Naive thymus-derived CD8-positive, alpha-beta T cell (primary cell): ENCODE results near the gene PPP2R5C. TPM values are rescaled to one million over a fixed set of nuclear protein-coding genes. Genes with fewer than 3 reads are reported as not detected.

Experiments
- ATAC-seq, 2 donors: fragments of 150-1000 bp; cut with Tn5 transposase in 1 of 2; sonication (Bioruptor Pico), chemical (Tn5 transposase) in 1 of 2; 1 replicate in 1 of 2; 2 replicates in 1 of 2; pipeline ENCODE4 v1.10.0; 2021; ENCODE audit warnings: mild to moderate bottlenecking in 2 of 2, moderate library complexity in 2 of 2
- POLR2A ChIA-PET: fragments of 350-600 bp; sonication (Branson Sonifier 250); formaldehyde crosslinking; loops from one replicate; lab custom pipeline; 2021; ENCODE audit warnings: antibody characterized with exemption; lab: Charles Lee
- DNase-seq, 10 donors: peaks; one replicate each; pipeline versions ENCODE4 v3.0.0 to v3.0.0-alpha.2; 2020 to 2022
- H3K27ac Mint-ChIP-seq, 10 donors: one replicate each; pipeline ENCODE4 v1.8.0; 2020 to 2022; ENCODE audit warnings: mild to moderate bottlenecking in 10 of 10, mixed read lengths in 10 of 10, moderate library complexity in 4 of 10, inconsistent platforms in 1 of 10
- H3K27me3 Mint-ChIP-seq, 5 donors: one replicate each; pipeline ENCODE4 v1.8.0; 2021 to 2022; ENCODE audit warnings: mixed read lengths in 5 of 5
- H3K36me3 Mint-ChIP-seq, 3 donors: one replicate each; pipeline ENCODE4 v1.8.0; 2020 to 2022; ENCODE audit warnings: mixed read lengths in 3 of 3, mild to moderate bottlenecking in 2 of 3, inconsistent platforms in 1 of 3
- H3K4me1 Mint-ChIP-seq, 4 donors: one replicate each; pipeline ENCODE4 v1.8.0; 2021 to 2022; ENCODE audit warnings: mixed read lengths in 4 of 4
- H3K4me3 Mint-ChIP-seq, 10 donors: one replicate each; pipeline ENCODE4 v1.8.0; 2020 to 2022; ENCODE audit warnings: mild to moderate bottlenecking in 10 of 10, mixed read lengths in 10 of 10, moderate library complexity in 6 of 10, inconsistent platforms in 1 of 10
- H3K9me3 Mint-ChIP-seq, 9 donors: one replicate each; pipeline ENCODE4 v1.8.0; 2020 to 2022; ENCODE audit warnings: mixed read lengths in 9 of 9, mild to moderate bottlenecking in 3 of 9, inconsistent platforms in 1 of 9, moderate library complexity in 1 of 9
- polyA plus RNA-seq, 3 donors: library from polyadenylated mRNA; unstranded; fragments of 300-500 nt; fragmentation: Illumina TruSeq; gene quantifications; one replicate each; pipeline ENCODE4 v1.2.3, GENCODE V29; 2021
- total RNA-seq, 8 experiments: library from RNA in 2 of 8; stranded (reverse) in 2 of 8; gene quantifications; one replicate each; pipeline ENCODE4 v1.2.3 and lab custom pipeline; 2021 to 2026

Gene PPP2R5C
- total and polyA plus RNA-seq, 5 experiments from 2014 or later = 143 to 418 (median 237) TPM

DNA sequence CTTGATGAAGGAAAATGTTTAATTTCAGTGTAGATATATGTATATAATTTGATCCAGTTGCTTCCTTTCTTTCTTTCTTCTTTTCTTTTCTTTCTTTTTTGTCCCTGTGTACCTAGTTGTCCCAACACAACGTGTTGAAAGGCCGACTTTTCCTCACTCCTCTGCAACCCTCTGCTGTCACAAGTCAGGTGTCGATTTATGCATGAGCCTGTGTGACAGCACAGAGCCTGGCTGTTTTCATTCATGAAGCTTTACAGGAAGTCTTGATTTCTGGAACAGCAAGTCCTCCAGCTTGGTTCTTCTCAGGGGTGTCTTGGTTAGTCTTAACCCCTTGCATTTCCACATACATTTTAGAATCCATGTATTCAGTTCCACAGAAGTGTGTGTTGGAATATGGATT lies 88.1 kb downstream of the PPP2R5C start:
- POLR2A ChIA-PET = interaction anchor here (1.1 to 1.5 kb wide), 5 partner anchors 30 to 144 kb away, joined by 3 to 5 read pairs (median 3); no protein-coding TSS in a partner anchor
- H3K27me3 Mint-ChIP-seq = no peaks in the 10 kb centered on the region
- peak; percentile 33 to 36 for ATAC-seq

GRCh38 chr14:101851183-101851582 lies 89.7 kb downstream of the PPP2R5C start:
- Mint-ChIP-seq H3K27me3 (no peaks in the 10 kb centered on the region), H3K4me3 (peak overlapping the region in 6 of 10 donors; percentile 5 to 78 (median 36)), H3K36me3 (peaks cover 0 to 40% (median 0%) of the 10 kb centered on the region in 3 donors), H3K9me3 (no peaks in the 10 kb centered on the region), H3K4me1 (peaks cover 54 to 96% (median 94%) of the 10 kb centered on the region in 4 donors), H3K27ac (peak overlapping the region in 7 of 10 donors; percentile 26 to 88 (median 63))
- DNase-seq (no peak), ATAC-seq (no peak)
- POLR2A ChIA-PET = interaction anchor here (1.0 kb wide), 1 partner anchor 29 kb away, joined by 3 read pairs; no protein-coding TSS in a partner anchor

More for the DNA sequence above, 88.1 kb downstream of the PPP2R5C start:
- Mint-ChIP-seq H3K36me3 (peaks cover 0 to 49% (median 0%) of the 10 kb centered on the region in 3 donors), H3K9me3 (no peaks in the 10 kb centered on the region), H3K27ac (peak overlapping the region in 9 of 10 donors; percentile 57 to 88 (median 83)), H3K4me1 (peaks cover 50 to 95% (median 92%) of the 10 kb centered on the region in 4 donors), H3K4me3 (peak overlapping the region in 8 of 10 donors; percentile 28 to 84 (median 76))
- DNase-seq = no peak

DNA sequence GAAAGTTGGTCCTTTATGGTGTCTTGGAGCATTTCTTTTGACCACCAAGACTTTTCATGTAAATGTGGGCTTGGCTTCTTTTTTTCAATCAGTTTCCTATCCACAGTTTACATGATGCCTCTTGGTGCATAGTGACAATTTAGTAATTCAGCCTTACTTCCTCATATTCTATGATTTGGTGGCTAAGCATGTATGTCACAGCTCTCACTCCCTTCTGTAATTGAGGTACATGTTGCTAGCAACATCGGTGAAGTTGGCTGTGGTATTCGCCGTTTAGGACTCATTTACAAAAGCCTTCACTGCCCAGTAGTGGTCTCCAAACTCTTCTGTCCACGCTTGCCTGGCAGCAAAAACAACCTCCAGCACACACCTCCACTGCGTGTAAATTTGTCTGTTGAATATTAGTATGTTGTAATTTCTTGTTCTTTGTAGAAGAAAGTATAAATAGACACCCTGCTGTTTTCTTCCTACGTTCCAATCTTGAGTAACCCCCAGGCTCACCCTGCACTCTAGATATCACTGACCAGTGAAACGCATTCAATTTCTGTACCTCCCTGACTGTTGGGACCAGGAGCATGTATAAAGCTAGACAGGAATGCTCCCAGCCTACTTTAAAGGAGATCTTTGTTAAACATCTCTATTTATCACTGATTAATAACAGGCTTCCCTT lies 90.4 kb downstream of the PPP2R5C start:
- peak overlapping the region; percentile 11 to 87 (median 75) for H3K27ac Mint-ChIP-seq
- peak overlapping the region in 8 of 10 donors; percentile 5 to 71 (median 36) for H3K4me3 Mint-ChIP-seq
- H3K4me1 Mint-ChIP-seq = peaks cover 59 to 96% (median 94%) of the 10 kb centered on the region in 4 donors
- H3K36me3 Mint-ChIP-seq = peaks cover 0 to 44% (median 3%) of the 10 kb centered on the region in 3 donors
- H3K27me3 Mint-ChIP-seq = no peaks in the 10 kb centered on the region
- DNase-seq = no peak
- H3K9me3 Mint-ChIP-seq = no peaks in the 10 kb centered on the region
- no peak for ATAC-seq
- POLR2A ChIA-PET = interaction anchor here (0.8 to 1.0 kb wide), 2 partner anchors 10 to 30 kb away, joined by 3 read pairs; no protein-coding TSS in a partner anchor

GRCh38 chr14:101852785-101853184 lies 91.3 kb downstream of the PPP2R5C start:
- ATAC-seq (no peak), DNase-seq (no peak)
- Mint-ChIP-seq H3K27ac (peak overlapping the region in 8 of 10 donors; percentile 9 to 79 (median 34)), H3K4me1 (peaks cover 54 to 93% (median 89%) of the 10 kb centered on the region in 4 donors), H3K36me3 (peaks cover 0 to 47% (median 3%) of the 10 kb centered on the region in 3 donors), H3K27me3 (no peaks in the 10 kb centered on the region), H3K9me3 (no peaks in the 10 kb centered on the region), H3K4me3 (peak overlapping the region in 3 of 10 donors; percentile 10 to 43 (median 24))
- POLR2A ChIA-PET = interaction anchor here (1.3 kb wide), 1 partner anchor 27 kb away, joined by 3 read pairs; no protein-coding TSS in a partner anchor

DNA sequence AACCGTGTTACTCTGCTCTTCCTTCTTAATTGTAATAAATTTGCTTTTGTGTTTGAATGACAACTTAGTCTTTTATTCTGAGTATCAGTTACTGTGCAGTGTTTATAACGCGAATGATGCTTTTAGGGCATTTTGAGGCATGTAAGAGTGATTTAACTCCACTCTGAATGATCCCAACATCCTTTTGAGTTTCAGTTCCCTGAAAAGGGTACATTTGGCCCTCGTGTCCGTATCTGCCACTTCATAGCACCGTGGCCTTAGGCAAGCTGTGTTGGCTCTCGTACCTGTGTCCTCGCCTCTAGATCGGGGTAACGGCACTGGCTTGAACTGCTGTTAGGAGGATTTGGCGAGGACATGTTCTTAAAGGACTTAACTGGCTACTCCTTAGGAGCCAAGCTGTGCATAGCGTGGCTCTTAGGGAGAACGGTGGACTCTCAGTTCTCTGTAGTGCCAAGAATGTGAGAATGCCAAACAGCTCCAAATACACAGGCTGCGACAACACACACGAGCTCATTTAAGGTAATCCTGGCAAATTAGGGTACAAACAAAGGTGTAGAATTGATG lies 92.0 kb downstream of the PPP2R5C start:
- peak overlapping the region; percentile 39 to 93 (median 84) for H3K27ac Mint-ChIP-seq
- DNase-seq = no peak
- peaks cover 0 to 49% (median 3%) of the 10 kb centered on the region in 3 donors for H3K36me3 Mint-ChIP-seq
- POLR2A ChIA-PET = interaction anchor here (0.6 to 1.5 kb wide), 3 partner anchors 28 to 67 kb away, joined by 3 to 5 read pairs (median 3); no protein-coding TSS in a partner anchor
- peak overlapping the region in 9 of 10 donors; percentile 21 to 68 (median 50) for H3K4me3 Mint-ChIP-seq
- no peak for ATAC-seq
- no peaks in the 10 kb centered on the region for H3K9me3 Mint-ChIP-seq
- H3K27me3 Mint-ChIP-seq = no peaks in the 10 kb centered on the region
- H3K4me1 Mint-ChIP-seq = peaks cover 52 to 93% (median 84%) of the 10 kb centered on the region in 4 donors

- peak in 3 of 10 donors; percentile 14 to 39 (median 35) for DNase-seq
- Mint-ChIP-seq H3K9me3 (no peaks in the 10 kb centered on the region), H3K27me3 (no peaks in the 10 kb centered on the region), H3K27ac (peak overlapping the region; percentile 39 to 93 (median 84)), H3K4me3 (peak overlapping the region; percentile 2 to 70 (median 49)), H3K36me3 (peaks cover 0 to 51% (median 3%) of the 10 kb centered on the region in 3 donors), H3K4me1 (peaks cover 51 to 92% (median 83%) of the 10 kb centered on the region in 4 donors)
- POLR2A ChIA-PET = interaction anchor here (0.6 to 1.5 kb wide), 5 partner anchors 9 to 45 kb away, joined by 3 to 5 read pairs (median 3); no protein-coding TSS in a partner anchor
- peak; percentile 79 to 84 for ATAC-seq
These were observed 92.9 kb downstream of the PPP2R5C start for GRCh38 chr14:101854366-101854765.

DNA sequence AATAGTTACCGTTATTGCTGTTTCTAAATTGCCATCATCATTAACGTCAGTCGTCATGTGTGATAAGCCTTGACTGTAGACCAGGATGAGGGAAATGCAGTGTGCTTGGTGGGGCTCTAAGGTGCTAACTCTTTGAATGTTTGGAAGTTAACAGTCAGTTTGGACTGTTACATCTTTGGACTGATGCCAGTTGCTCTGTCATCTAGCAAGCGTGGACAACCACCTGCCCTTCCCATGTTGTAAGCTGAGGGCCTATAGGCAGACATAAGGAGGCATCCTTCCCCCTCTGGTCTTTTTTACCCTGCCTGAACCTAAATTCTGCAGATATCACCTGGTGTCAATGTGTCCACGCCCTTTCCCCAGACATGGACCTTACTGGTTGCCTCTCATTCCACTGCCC lies 94.4 kb downstream of the PPP2R5C start:
- H3K27ac Mint-ChIP-seq = peak overlapping the region in 9 of 10 donors; percentile 6 to 91 (median 75)
- H3K4me1 Mint-ChIP-seq = peaks cover 42 to 85% (median 80%) of the 10 kb centered on the region in 4 donors
- H3K9me3 Mint-ChIP-seq = no peaks in the 10 kb centered on the region
- DNase-seq (no peak), ATAC-seq (no peak)
- H3K4me3 Mint-ChIP-seq = peak overlapping the region in 3 of 10 donors; percentile 23 to 56 (median 26)
- POLR2A ChIA-PET = no interaction called here
- H3K36me3 Mint-ChIP-seq = peaks cover 0 to 64% (median 6%) of the 10 kb centered on the region in 3 donors
- H3K27me3 Mint-ChIP-seq = no peaks in the 10 kb centered on the region

- no peak for ATAC-seq
- Mint-ChIP-seq H3K36me3 (peaks cover 0 to 69% (median 7%) of the 10 kb centered on the region in 3 donors), H3K27ac (peak overlapping the region in 9 of 10 donors; percentile 61 to 91 (median 73)), H3K4me1 (peaks cover 42 to 80% (median 76%) of the 10 kb centered on the region in 4 donors), H3K4me3 (no peak overlapping the region), H3K27me3 (no peaks in the 10 kb centered on the region), H3K9me3 (no peaks in the 10 kb centered on the region)
- POLR2A ChIA-PET = no interaction called here
- DNase-seq = no peak
These were observed 95.0 kb downstream of the PPP2R5C start for GRCh38 chr14:101856536-101856935.

- H3K27ac Mint-ChIP-seq = peak overlapping the region in 8 of 10 donors; percentile 12 to 82 (median 69)
- DNase-seq (no peak), ATAC-seq (no peak)
- no peaks in the 10 kb centered on the region for H3K9me3 Mint-ChIP-seq
- POLR2A ChIA-PET = no interaction called here
- H3K27me3 Mint-ChIP-seq = no peaks in the 10 kb centered on the region
- H3K4me3 Mint-ChIP-seq = no peak overlapping the region
- H3K36me3 Mint-ChIP-seq = peaks cover 0 to 72% (median 7%) of the 10 kb centered on the region in 3 donors
- peaks cover 41 to 80% (median 74%) of the 10 kb centered on the region in 4 donors for H3K4me1 Mint-ChIP-seq
These were observed 95.7 kb downstream of the PPP2R5C start for GRCh38 chr14:101857226-101857625.

GRCh38 chr14:101858791-101859537 lies 97.5 kb downstream of the PPP2R5C start:
- peaks cover 32 to 70% (median 64%) of the 10 kb centered on the region in 4 donors for H3K4me1 Mint-ChIP-seq
- H3K9me3 Mint-ChIP-seq = no peaks in the 10 kb centered on the region
- peak overlapping the region; percentile 6 to 90 (median 78) for H3K27ac Mint-ChIP-seq
- POLR2A ChIA-PET = no interaction called here
- DNase-seq (no peak), ATAC-seq (no peak)
- peaks cover 0 to 82% (median 9%) of the 10 kb centered on the region in 3 donors for H3K36me3 Mint-ChIP-seq
- peak overlapping the region in 4 of 10 donors; percentile 27 to 60 (median 34) for H3K4me3 Mint-ChIP-seq
- H3K27me3 Mint-ChIP-seq = no peaks in the 10 kb centered on the region

DNA sequence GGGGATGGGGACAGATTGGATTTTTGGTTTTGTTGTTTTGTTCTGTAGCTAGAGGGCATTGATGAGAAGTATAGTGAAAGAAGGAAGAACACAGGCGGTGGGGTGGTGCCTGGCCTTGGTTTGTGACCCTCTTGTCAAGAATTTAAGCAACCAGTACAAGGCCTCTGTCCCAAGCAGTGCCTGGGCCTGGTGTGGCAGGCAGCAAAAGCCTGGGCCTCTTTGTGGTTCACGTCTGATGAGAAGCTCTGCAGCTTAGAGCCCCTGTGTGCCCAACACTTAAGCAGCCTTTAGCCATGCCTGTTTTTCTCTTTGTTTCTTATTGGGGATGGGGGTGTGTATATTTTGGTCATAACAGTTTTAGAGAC lies 98.0 kb downstream of the PPP2R5C start:
- POLR2A ChIA-PET = no interaction called here
- Mint-ChIP-seq H3K36me3 (peaks cover 0 to 85% (median 14%) of the 10 kb centered on the region in 3 donors), H3K27ac (peak overlapping the region; percentile 32 to 90 (median 78)), H3K9me3 (no peaks in the 10 kb centered on the region), H3K4me3 (peak overlapping the region in 4 of 10 donors; percentile 9 to 35 (median 26)), H3K27me3 (no peaks in the 10 kb centered on the region), H3K4me1 (peaks cover 28 to 70% (median 63%) of the 10 kb centered on the region in 4 donors)
- ATAC-seq (no peak), DNase-seq (no peak)

- H3K9me3 Mint-ChIP-seq = no peaks in the 10 kb centered on the region
- H3K36me3 Mint-ChIP-seq = peaks cover 0 to 89% (median 14%) of the 10 kb centered on the region in 3 donors
- peak overlapping the region in 9 of 10 donors; percentile 38 to 90 (median 75) for H3K27ac Mint-ChIP-seq
- no peaks in the 10 kb centered on the region for H3K27me3 Mint-ChIP-seq
- POLR2A ChIA-PET = no interaction called here
- peak overlapping the region in 1 of 10 donors; percentile 19 for H3K4me3 Mint-ChIP-seq
- peaks cover 30 to 72% (median 62%) of the 10 kb centered on the region in 4 donors for H3K4me1 Mint-ChIP-seq
- no peak for ATAC-seq
- no peak for DNase-seq
These were observed 98.4 kb downstream of the PPP2R5C start for GRCh38 chr14:101859958-101860357.
